GM18519 (cell line): Measurements from ENCODE around the gene XIAP.
A peak's percentile ranks its signal among the peaks of the same experiment; 100 is the strongest.
"Not testable (repeated sequence)": the region's sequence is repeated elsewhere in the genome, so short reads cannot be mapped to it uniquely, and the experiment has no call there.

Experiments used
- ATAC-seq: cut with Tn5 transposase; IDR thresholded peaks from one replicate; pipeline ENCODE4 v1.9.1; 2021; ENCODE audit warnings: mild to moderate bottlenecking, moderate library complexity; ENCODE audit not compliant: unreplicated experiment, low FRiP score

Gene XIAP

GRCh38 chrX:123873956-123874355 lies 14.1 kb downstream of the XIAP start:
- no peak for ATAC-seq

- no peak for ATAC-seq
Measured at GRCh38 chrX:123876177-123876576, 16.3 kb downstream of the XIAP start.

GRCh38 chrX:123876844-123877243 lies 17.0 kb downstream of the XIAP start:
- no peak for ATAC-seq

- ATAC-seq, result peak; percentile 61
Measured at GRCh38 chrX:123878252-123878721, 18.4 kb downstream of the XIAP start.

GRCh38 chrX:123881330-123881729 lies 21.5 kb downstream of the XIAP start:
- ATAC-seq, result no peak

- no peak for ATAC-seq
Measured at GRCh38 chrX:123882391-123882790, 22.5 kb downstream of the XIAP start.

GRCh38 chrX:123884809-123885408 lies 25.1 kb downstream of the XIAP start:
- ATAC-seq, result no peak

GRCh38 chrX:123899701-123900100 lies 39.8 kb downstream of the XIAP start:
- ATAC-seq, result no peak

GRCh38 chrX:123903261-123903660 lies 43.4 kb downstream of the XIAP start:
- ATAC-seq, result not testable (repeated sequence)

GRCh38 chrX:123905332-123905731 lies 45.5 kb downstream of the XIAP start:
- no peak for ATAC-seq

- no peak for ATAC-seq
Measured at GRCh38 chrX:123906557-123907316, 46.9 kb downstream of the XIAP start.

GRCh38 chrX:123909523-123909922 lies 49.7 kb downstream of the XIAP start:
- no peak for ATAC-seq

GRCh38 chrX:123917069-123917468 lies 57.2 kb downstream of the XIAP start:
- no peak for ATAC-seq

- ATAC-seq, result no peak
Measured at GRCh38 chrX:123918106-123918721, 58.4 kb downstream of the XIAP start.

- ATAC-seq, result no peak
Measured at GRCh38 chrX:123920105-123920785, 60.4 kb downstream of the XIAP start.

GRCh38 chrX:123923211-123923610 lies 63.4 kb downstream of the XIAP start:
- no peak for ATAC-seq

GRCh38 chrX:123924186-123924585 lies 64.3 kb downstream of the XIAP start:
- ATAC-seq, result no peak

GRCh38 chrX:123927845-123928244 lies 68.0 kb downstream of the XIAP start:
- no peak for ATAC-seq

GRCh38 chrX:123932055-123932454 lies 72.2 kb downstream of the XIAP start:
- ATAC-seq, result not testable (repeated sequence)

GRCh38 chrX:123943074-123943473 lies 83.2 kb downstream of the XIAP start:
- ATAC-seq, result no peak

- ATAC-seq, result no peak
Measured at GRCh38 chrX:123943488-123943887, 83.6 kb downstream of the XIAP start.
